Measurements from ENCODE around the gene COL25A1. TPM values are rescaled to one million over a fixed set of nuclear protein-coding genes. Genes with fewer than 3 reads are reported as not detected.

The COL25A1 gene
- total and polyA plus RNA-seq, 4 experiments from 2014 or later = 0.06 to 0.55 (median 0.44) TPM; not detected in 1

GRCh38 chr4:108903464-108904221, 398.8 kb downstream of the COL25A1 start:
- Mint-ChIP-seq H3K27ac (no peak overlapping the region), H3K36me3 (no peaks in the 10 kb centered on the region), H3K4me1 (peaks cover 0 to 8% (median 3%) of the 10 kb centered on the region in 4 donors), H3K27me3 (peaks cover 0 to under 1% of the 10 kb centered on the region in 2 donors), H3K9me3 (no peaks in the 10 kb centered on the region), H3K4me3 (no peak overlapping the region)
- no peak overlapping the region for H3K27ac ChIP-seq (ENCODE audit: low read depth, low read length)
- CTCF ChIA-PET (ENCODE audit: partially characterized antibody) = no interaction called here
- intact Hi-C loops (cut with micrococcal nuclease) = no loop called here
- H3K4me3 ChIP-seq (ENCODE audit: low read length in 2 of 2) = no peak overlapping the region
- H3K27me3 ChIP-seq (ENCODE audit: insufficient read depth, low read length) = no peaks in the 10 kb centered on the region
- DNase-seq = no peak
- no peaks in the 10 kb centered on the region for H3K36me3 ChIP-seq (ENCODE audit: insufficient read depth, low read length)
- POLR2A ChIA-PET (ENCODE audit: partially characterized antibody) = interaction anchor here (0.8 kb wide), 1 partner anchor 14 kb away, joined by 3 read pairs; no protein-coding TSS in a partner anchor
- no peaks in the 10 kb centered on the region for H3K4me1 ChIP-seq (ENCODE audit: insufficient read depth, low read length)
- H3K9me3 ChIP-seq (ENCODE audit: control insufficient read depth in 1 of 2, low read length in 2 of 2) = no peaks in the 10 kb centered on the region

GRCh38 chr4:108902769-108903168, 399.7 kb downstream of the COL25A1 start:
- CTCF ChIA-PET (ENCODE audit: partially characterized antibody) = no interaction called here
- intact Hi-C loops (cut with micrococcal nuclease) = no loop called here

GRCh38 chr4:108901291-108901690, 401.2 kb downstream of the COL25A1 start:
- H3K4me1 Mint-ChIP-seq = peaks cover 0 to 8% (median 3%) of the 10 kb centered on the region in 4 donors
- POLR2A ChIA-PET (ENCODE audit: partially characterized antibody) = no interaction called here

More at GRCh38 chr4:108902769-108903168, 399.7 kb downstream of the COL25A1 start:
- no peaks in the 10 kb centered on the region for H3K27me3 ChIP-seq (ENCODE audit: insufficient read depth, low read length)
- Mint-ChIP-seq H3K4me1 (peaks cover 0 to 8% (median 3%) of the 10 kb centered on the region in 4 donors), H3K27ac (no peak overlapping the region), H3K4me3 (no peak overlapping the region), H3K36me3 (no peaks in the 10 kb centered on the region), H3K27me3 (peaks cover 0 to 2% of the 10 kb centered on the region in 2 donors), H3K9me3 (no peaks in the 10 kb centered on the region)
- H3K27ac ChIP-seq (ENCODE audit: low read depth, low read length) = no peak overlapping the region
- no peak overlapping the region for H3K4me3 ChIP-seq (ENCODE audit: low read length in 2 of 2)
- H3K4me1 ChIP-seq (ENCODE audit: insufficient read depth, low read length) = no peaks in the 10 kb centered on the region
- no peak for DNase-seq
- H3K9me3 ChIP-seq (ENCODE audit: control insufficient read depth in 1 of 2, low read length in 2 of 2) = no peaks in the 10 kb centered on the region
- POLR2A ChIA-PET (ENCODE audit: partially characterized antibody) = no interaction called here
- no peaks in the 10 kb centered on the region for H3K36me3 ChIP-seq (ENCODE audit: insufficient read depth, low read length)

GRCh38 chr4:108900018-108900580, 402.4 kb downstream of the COL25A1 start:
- no peak overlapping the region for H3K4me3 Mint-ChIP-seq
- peaks cover 0 to 2% of the 10 kb centered on the region in 2 donors for H3K27me3 Mint-ChIP-seq
- no peaks in the 10 kb centered on the region for H3K9me3 ChIP-seq (ENCODE audit: control insufficient read depth in 1 of 2, low read length in 2 of 2)
- no peak overlapping the region for H3K4me3 ChIP-seq (ENCODE audit: low read length in 2 of 2)
- H3K4me1 Mint-ChIP-seq = peaks cover 0 to 8% (median 3%) of the 10 kb centered on the region in 4 donors
- H3K4me1 ChIP-seq (ENCODE audit: insufficient read depth, low read length) = no peaks in the 10 kb centered on the region
- H3K27ac ChIP-seq (ENCODE audit: low read depth, low read length) = no peak overlapping the region
- H3K36me3 ChIP-seq (ENCODE audit: insufficient read depth, low read length) = no peaks in the 10 kb centered on the region
- CTCF ChIA-PET (ENCODE audit: partially characterized antibody) = no interaction called here
- no peak overlapping the region for H3K27ac Mint-ChIP-seq
- no peaks in the 10 kb centered on the region for H3K9me3 Mint-ChIP-seq
- DNase-seq = no peak
- H3K27me3 ChIP-seq (ENCODE audit: insufficient read depth, low read length) = no peaks in the 10 kb centered on the region
- POLR2A ChIA-PET (ENCODE audit: partially characterized antibody) = no interaction called here
- H3K36me3 Mint-ChIP-seq = no peaks in the 10 kb centered on the region
- intact Hi-C loops (cut with micrococcal nuclease) = no loop called here

More at GRCh38 chr4:108901291-108901690, 401.2 kb downstream of the COL25A1 start:
- Histone ChIP-seq H3K27me3 (ENCODE audit: insufficient read depth, low read length) (no peaks in the 10 kb centered on the region), H3K27ac (ENCODE audit: low read depth, low read length) (no peak overlapping the region), H3K36me3 (ENCODE audit: insufficient read depth, low read length) (no peaks in the 10 kb centered on the region), H3K4me3 (ENCODE audit: low read length in 2 of 2) (no peak overlapping the region), H3K4me1 (ENCODE audit: insufficient read depth, low read length) (no peaks in the 10 kb centered on the region), H3K9me3 (ENCODE audit: control insufficient read depth in 1 of 2, low read length in 2 of 2) (no peaks in the 10 kb centered on the region)
- CTCF ChIA-PET (ENCODE audit: partially characterized antibody) = no interaction called here
- H3K4me3 Mint-ChIP-seq = no peak overlapping the region
- no peak overlapping the region for H3K27ac Mint-ChIP-seq
- peaks cover 0 to 2% of the 10 kb centered on the region in 2 donors for H3K27me3 Mint-ChIP-seq
- DNase-seq = no peak
- H3K36me3 Mint-ChIP-seq = no peaks in the 10 kb centered on the region
- no peaks in the 10 kb centered on the region for H3K9me3 Mint-ChIP-seq
- intact Hi-C loops (cut with micrococcal nuclease) = no loop called here

- no peak overlapping the region for H3K27ac ChIP-seq (ENCODE audit: low read depth, low read length)
- H3K36me3 ChIP-seq (ENCODE audit: insufficient read depth, low read length) = no peaks in the 10 kb centered on the region
- intact Hi-C loops (cut with micrococcal nuclease) = no loop called here
- no peaks in the 10 kb centered on the region for H3K9me3 ChIP-seq (ENCODE audit: control insufficient read depth in 1 of 2, low read length in 2 of 2)
- DNase-seq = no peak
- POLR2A ChIA-PET (ENCODE audit: partially characterized antibody) = no interaction called here
- CTCF ChIA-PET (ENCODE audit: partially characterized antibody) = no interaction called here
- Mint-ChIP-seq H3K4me3 (no peak overlapping the region), H3K27me3 (peaks cover 0 to 8% of the 10 kb centered on the region in 2 donors), H3K9me3 (no peaks in the 10 kb centered on the region), H3K27ac (no peak overlapping the region), H3K4me1 (no peaks in the 10 kb centered on the region), H3K36me3 (no peaks in the 10 kb centered on the region)
- H3K4me1 ChIP-seq (ENCODE audit: insufficient read depth, low read length) = no peaks in the 10 kb centered on the region
- H3K27me3 ChIP-seq (ENCODE audit: insufficient read depth, low read length) = no peaks in the 10 kb centered on the region
- no peak overlapping the region for H3K4me3 ChIP-seq (ENCODE audit: low read length in 2 of 2)
These were observed 409.0 kb downstream of the COL25A1 start for GRCh38 chr4:108893468-108893867.

GRCh38 chr4:108891896-108892590, 410.4 kb downstream of the COL25A1 start:
- CTCF ChIA-PET (ENCODE audit: partially characterized antibody) = no interaction called here
- intact Hi-C loops (cut with micrococcal nuclease) = no loop called here
- no peaks in the 10 kb centered on the region for H3K36me3 Mint-ChIP-seq

GRCh38 chr4:108890484-108890881, 412.0 kb downstream of the COL25A1 start:
- no peaks in the 10 kb centered on the region for H3K9me3 ChIP-seq (ENCODE audit: control insufficient read depth in 1 of 2, low read length in 2 of 2)
- H3K27ac Mint-ChIP-seq = no peak overlapping the region
- H3K4me1 ChIP-seq (ENCODE audit: insufficient read depth, low read length) = no peaks in the 10 kb centered on the region
- no peak overlapping the region for H3K4me3 Mint-ChIP-seq
- H3K36me3 Mint-ChIP-seq = no peaks in the 10 kb centered on the region
- peaks cover 0 to 7% of the 10 kb centered on the region in 2 donors for H3K27me3 Mint-ChIP-seq
- H3K36me3 ChIP-seq (ENCODE audit: insufficient read depth, low read length) = no peaks in the 10 kb centered on the region
- H3K27ac ChIP-seq (ENCODE audit: low read depth, low read length) = no peak overlapping the region
- no peak overlapping the region for H3K4me3 ChIP-seq (ENCODE audit: low read length in 2 of 2)
- intact Hi-C loops (cut with micrococcal nuclease) = no loop called here
- H3K4me1 Mint-ChIP-seq = no peaks in the 10 kb centered on the region
- POLR2A ChIA-PET (ENCODE audit: partially characterized antibody) = no interaction called here
- H3K27me3 ChIP-seq (ENCODE audit: insufficient read depth, low read length) = no peaks in the 10 kb centered on the region
- no peaks in the 10 kb centered on the region for H3K9me3 Mint-ChIP-seq
- DNase-seq = no peak
- CTCF ChIA-PET (ENCODE audit: partially characterized antibody) = no interaction called here

More at GRCh38 chr4:108891896-108892590, 410.4 kb downstream of the COL25A1 start:
- H3K4me3 Mint-ChIP-seq = no peak overlapping the region
- no peaks in the 10 kb centered on the region for H3K4me1 ChIP-seq (ENCODE audit: insufficient read depth, low read length)
- peaks cover 0 to 7% of the 10 kb centered on the region in 2 donors for H3K27me3 Mint-ChIP-seq
- no peak overlapping the region for H3K27ac ChIP-seq (ENCODE audit: low read depth, low read length)
- H3K4me1 Mint-ChIP-seq = no peaks in the 10 kb centered on the region
- no peak overlapping the region for H3K27ac Mint-ChIP-seq
- H3K36me3 ChIP-seq (ENCODE audit: insufficient read depth, low read length) = no peaks in the 10 kb centered on the region
- H3K4me3 ChIP-seq (ENCODE audit: low read length in 2 of 2) = no peak overlapping the region
- H3K9me3 ChIP-seq (ENCODE audit: control insufficient read depth in 1 of 2, low read length in 2 of 2) = no peaks in the 10 kb centered on the region
- no peaks in the 10 kb centered on the region for H3K27me3 ChIP-seq (ENCODE audit: insufficient read depth, low read length)
- POLR2A ChIA-PET (ENCODE audit: partially characterized antibody) = no interaction called here
- no peak for DNase-seq
- no peaks in the 10 kb centered on the region for H3K9me3 Mint-ChIP-seq

All from CD4-positive, alpha-beta memory T cell (primary cell).